GM12874 (cell line): ENCODE measurements around the gene GRID1.

Source experiments
- TF ChIP-seq, protein P1 (sequence below): IDR thresholded peaks from 2 replicates; pipeline ENCODE4 v1.5.1; 2011; ENCODE audit warnings: low read depth, mild to moderate bottlenecking, control low read depth, low read length, moderate library complexity; ENCODE audit not compliant: insufficient read depth

Gene GRID1

DNA sequence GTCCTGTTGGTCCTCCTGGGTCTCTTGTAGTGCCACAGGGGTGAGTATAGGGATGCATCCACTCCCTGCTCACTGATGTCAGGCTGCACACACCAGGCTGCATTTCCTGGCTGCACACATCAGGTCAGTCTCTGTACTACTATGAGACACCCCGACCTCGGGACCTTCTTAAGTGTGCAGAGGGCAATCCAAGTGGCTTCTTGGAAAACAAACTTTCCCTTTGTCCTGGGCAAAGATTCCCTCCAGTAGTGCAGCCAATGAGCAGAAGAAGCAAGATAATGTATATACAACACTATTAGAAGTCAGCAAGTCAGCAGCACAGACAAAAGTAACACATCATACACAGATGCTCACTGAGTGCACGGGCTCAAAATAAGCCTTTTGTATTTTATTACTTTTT lies 493.5 kb downstream of the GRID1 start:
- TF ChIP-seq, protein P1, sequence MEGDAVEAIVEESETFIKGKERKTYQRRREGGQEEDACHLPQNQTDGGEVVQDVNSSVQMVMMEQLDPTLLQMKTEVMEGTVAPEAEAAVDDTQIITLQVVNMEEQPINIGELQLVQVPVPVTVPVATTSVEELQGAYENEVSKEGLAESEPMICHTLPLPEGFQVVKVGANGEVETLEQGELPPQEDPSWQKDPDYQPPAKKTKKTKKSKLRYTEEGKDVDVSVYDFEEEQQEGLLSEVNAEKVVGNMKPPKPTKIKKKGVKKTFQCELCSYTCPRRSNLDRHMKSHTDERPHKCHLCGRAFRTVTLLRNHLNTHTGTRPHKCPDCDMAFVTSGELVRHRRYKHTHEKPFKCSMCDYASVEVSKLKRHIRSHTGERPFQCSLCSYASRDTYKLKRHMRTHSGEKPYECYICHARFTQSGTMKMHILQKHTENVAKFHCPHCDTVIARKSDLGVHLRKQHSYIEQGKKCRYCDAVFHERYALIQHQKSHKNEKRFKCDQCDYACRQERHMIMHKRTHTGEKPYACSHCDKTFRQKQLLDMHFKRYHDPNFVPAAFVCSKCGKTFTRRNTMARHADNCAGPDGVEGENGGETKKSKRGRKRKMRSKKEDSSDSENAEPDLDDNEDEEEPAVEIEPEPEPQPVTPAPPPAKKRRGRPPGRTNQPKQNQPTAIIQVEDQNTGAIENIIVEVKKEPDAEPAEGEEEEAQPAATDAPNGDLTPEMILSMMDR, result no peak

- TF ChIP-seq, protein P1, result no peak
Measured at GRCh38 chr10:85868627-85869499, 497.7 kb downstream of the GRID1 start.

- TF ChIP-seq, protein P1, result no peak
Measured at GRCh38 chr10:85864868-85865526, 501.6 kb downstream of the GRID1 start.

GRCh38 chr10:85864173-85864549 lies 502.4 kb downstream of the GRID1 start:
- TF ChIP-seq, protein P1, result no peak

GRCh38 chr10:85863301-85864172 lies 503.1 kb downstream of the GRID1 start:
- TF ChIP-seq, protein P1, result no peak

GRCh38 chr10:85862771-85863170 lies 503.8 kb downstream of the GRID1 start:
- TF ChIP-seq, protein P1, result no peak
